Activated CD8-positive, alpha-beta memory T cell treated with anti-CD3 and anti-CD28 coated beads for 36 hours (primary cell): ENCODE measurements around the gene HNRNPA3. TPM values are rescaled to one million over a fixed set of nuclear protein-coding genes. Genes with fewer than 3 reads are reported as not detected.
"Not testable (repeated sequence)": the region's sequence is repeated elsewhere in the genome, so short reads cannot be mapped to it uniquely, and the experiment has no call there.

Experiments used
- CTCF ChIA-PET: fragments of 350-600 bp; sonication (Branson Sonifier 250); formaldehyde crosslinking; loops from one replicate; lab custom pipeline; 2021; ENCODE audit warnings: antibody characterized with exemption; lab: Charles Lee
- POLR2A ChIA-PET: fragments of 350-600 bp; sonication (Branson Sonifier 250); formaldehyde crosslinking; loops from one replicate; lab custom pipeline; 2021; ENCODE audit warnings: antibody characterized with exemption; lab: Charles Lee
- total RNA-seq, 2 experiments: library from RNA; stranded (reverse); gene quantifications; one replicate each; pipeline ENCODE4 v1.2.3, GENCODE V29; 2021

The HNRNPA3 gene
- total RNA-seq, 2 experiments from 2014 or later = 220 to 227 TPM

GRCh38 chr2:177221534-177221933, 8.9 kb downstream of the HNRNPA3 start:
- ChIA-PET POLR2A (interaction anchor here (1.6 kb wide), 1 partner anchor 9 kb away, joined by 5 read pairs; the partner anchor contains the start of gene HNRNPA3), CTCF (interaction anchor here (1.2 kb wide), 1 partner anchor 43 kb away, joined by 3 read pairs; the partner anchor contains the start of gene NFE2L2)

- CTCF ChIA-PET = interaction anchor here (1.2 kb wide), 1 partner anchor 43 kb away, joined by 3 read pairs; the partner anchor contains the start of gene NFE2L2
- POLR2A ChIA-PET = interaction anchor here (1.0 to 1.6 kb wide), 2 partner anchors 10 to 43 kb away, joined by 5 to 6 read pairs; partner anchors contain the start of genes HNRNPA3 and NFE2L2
These were observed 9.4 kb downstream of the HNRNPA3 start for GRCh38 chr2:177221970-177222369.

- CTCF ChIA-PET, POLR2A ChIA-PET: not testable (repeated sequence)
These were observed 10.8 kb downstream of the HNRNPA3 start for GRCh38 chr2:177223436-177223835.

GRCh38 chr2:177225965-177226360, 13.4 kb downstream of the HNRNPA3 start:
- POLR2A ChIA-PET = interaction anchor here (0.7 to 2.6 kb wide), 5 partner anchors 11 to 53 kb away, joined by 3 to 10 read pairs (median 6); partner anchors contain the start of gene NFE2L2
- CTCF ChIA-PET = interaction anchor here (0.7 to 1.0 kb wide), 3 partner anchors 35 to 61 kb away, joined by 3 read pairs; no protein-coding TSS in a partner anchor

- POLR2A ChIA-PET = interaction anchor here (1.7 to 1.9 kb wide), 2 partner anchors 10 to 34 kb away, joined by 4 to 8 read pairs; no protein-coding TSS in a partner anchor
- CTCF ChIA-PET = interaction anchor here (1.8 kb wide), 1 partner anchor 35 kb away, joined by 7 read pairs; the partner anchor contains the start of gene NFE2L2
These were observed 17.0 kb downstream of the HNRNPA3 start for GRCh38 chr2:177229442-177230242.

GRCh38 chr2:177231270-177231669, 18.7 kb downstream of the HNRNPA3 start:
- POLR2A ChIA-PET = interaction anchor here (0.8 to 1.9 kb wide), 2 partner anchors 9 to 29 kb away, joined by 4 read pairs; no protein-coding TSS in a partner anchor

GRCh38 chr2:177232098-177232704, 19.6 kb downstream of the HNRNPA3 start:
- ChIA-PET POLR2A (interaction anchor here (1.0 kb wide), 1 partner anchor 33 kb away, joined by 3 read pairs; no protein-coding TSS in a partner anchor), CTCF (interaction anchor here (1.3 to 1.7 kb wide), 2 partner anchors 57 to 67 kb away, joined by 3 to 4 read pairs; no protein-coding TSS in a partner anchor)

More at GRCh38 chr2:177231270-177231669, 18.7 kb downstream of the HNRNPA3 start:
- CTCF ChIA-PET = interaction anchor here (1.5 to 1.8 kb wide), 3 partner anchors 9 to 66 kb away, joined by 4 to 7 read pairs (median 6); partner anchors contain the start of gene NFE2L2

- POLR2A ChIA-PET = interaction anchor here (0.6 to 0.8 kb wide), 2 partner anchors 10 to 30 kb away, joined by 3 read pairs; partner anchors contain the start of gene NFE2L2
- CTCF ChIA-PET = interaction anchor here (0.7 kb wide), 1 partner anchor 85 kb away, joined by 3 read pairs; no protein-coding TSS in a partner anchor
These were observed 21.7 kb downstream of the HNRNPA3 start for GRCh38 chr2:177234267-177234666.

GRCh38 chr2:177235855-177236437, 23.4 kb downstream of the HNRNPA3 start:
- ChIA-PET POLR2A (interaction anchor here (1.7 to 1.8 kb wide), 2 partner anchors 11 to 27 kb away, joined by 4 to 9 read pairs; no protein-coding TSS in a partner anchor), CTCF (no interaction called here)

- ChIA-PET POLR2A (interaction anchor here (0.6 to 4.9 kb wide), 2 partner anchors 12 to 26 kb away, joined by 3 to 30 read pairs; partner anchors contain the start of gene NFE2L2), CTCF (interaction anchor here (0.6 kb wide), 1 partner anchor 40 kb away, joined by 3 read pairs; no protein-coding TSS in a partner anchor)
These were observed 25.3 kb downstream of the HNRNPA3 start for GRCh38 chr2:177237932-177238331.

GRCh38 chr2:177239053-177239452, 26.5 kb downstream of the HNRNPA3 start:
- CTCF ChIA-PET = interaction anchor here (0.7 to 1.3 kb wide), 2 partner anchors 96 to 152 kb away, joined by 3 to 4 read pairs; no protein-coding TSS in a partner anchor
- POLR2A ChIA-PET = interaction anchor here (0.6 to 4.9 kb wide), 3 partner anchors 25 to 27 kb away, joined by 4 to 30 read pairs (median 4); partner anchors contain the start of genes HNRNPA3 and NFE2L2

GRCh38 chr2:177239932-177240630, 27.5 kb downstream of the HNRNPA3 start:
- ChIA-PET POLR2A (interaction anchor here (0.6 to 4.9 kb wide), 4 partner anchors 10 to 28 kb away, joined by 4 to 30 read pairs (median 4); partner anchors contain the start of genes HNRNPA3 and NFE2L2), CTCF (interaction anchor here (0.5 to 2.2 kb wide), 7 partner anchors 9 to 151 kb away, joined by 3 to 7 read pairs (median 3); no protein-coding TSS in a partner anchor)

GRCh38 chr2:177241711-177242120, 29.1 kb downstream of the HNRNPA3 start:
- POLR2A ChIA-PET = interaction anchor here (1.0 to 4.9 kb wide), 3 partner anchors 17 to 30 kb away, joined by 3 to 30 read pairs (median 3); partner anchors contain the start of gene NFE2L2

GRCh38 chr2:177242121-177242987, 29.8 kb downstream of the HNRNPA3 start:
- ChIA-PET POLR2A (no interaction called here), CTCF (interaction anchor here (1.7 kb wide), 1 partner anchor 21 kb away, joined by 7 read pairs; no protein-coding TSS in a partner anchor)

More at GRCh38 chr2:177241711-177242120, 29.1 kb downstream of the HNRNPA3 start:
- CTCF ChIA-PET = interaction anchor here (1.7 to 2.2 kb wide), 2 partner anchors 11 to 22 kb away, joined by 6 to 7 read pairs; no protein-coding TSS in a partner anchor

GRCh38 chr2:177243073-177243472, 30.5 kb downstream of the HNRNPA3 start:
- ChIA-PET CTCF (interaction anchor here (1.4 kb wide), 1 partner anchor 22 kb away, joined by 3 read pairs; the partner anchor contains the start of gene NFE2L2), POLR2A (no interaction called here)

GRCh38 chr2:177243476-177243875, 30.9 kb downstream of the HNRNPA3 start:
- POLR2A ChIA-PET = interaction anchor here (0.5 kb wide), 1 partner anchor 20 kb away, joined by 3 read pairs; no protein-coding TSS in a partner anchor
- CTCF ChIA-PET = interaction anchor here (0.5 to 1.4 kb wide), 2 partner anchors 8 to 21 kb away, joined by 3 read pairs; partner anchors contain the start of gene NFE2L2
